H1 (cell line): ENCODE measurements around the gene CACUL1. TPM values are rescaled to one million over a fixed set of nuclear protein-coding genes. Genes with fewer than 3 reads are reported as not detected.

Source experiments
- POLR2AphosphoS5 ChIP-seq: IDR thresholded peaks from 2 replicates; pipeline ENCODE4 v1.6.1; 2011; ENCODE audit warnings: low read depth, low read length
- SP4 ChIP-seq: IDR thresholded peaks from 2 replicates; pipeline ENCODE4 v1.6.1; 2012; ENCODE audit warnings: low read length, inconsistent platforms
- TAF1 ChIP-seq: IDR thresholded peaks from 2 replicates; pipeline ENCODE4 v1.6.1; 2011; ENCODE audit warnings: mild to moderate bottlenecking, low read depth, low read length
- polyA plus RNA-seq, 7 experiments: library from polyadenylated mRNA; depleted of rRNA in 3 of 7; stranded (reverse) in 5 of 7; unstranded in 2 of 7; fragments of >200 nt in 5 of 7; fragments of 200-250 nt in 2 of 7; gene quantifications; 1 replicate in 5 of 7; 2 replicates in 1 of 7; 4 replicates in 1 of 7; pipeline versions ENCODE4 v1.2.1 to v1.2.3, GENCODE V29; 2011 to 2013; ENCODE audit warnings: missing spikeins in 2 of 7, mixed read lengths in 2 of 7
- total RNA-seq: library from RNA; stranded (reverse); fragmentation: NEBNext Ultra II Directional; extraction: Animal tissue kit (Norgen Biotek cat#: 25700); gene quantifications from 2 replicates; pipeline ENCODE4 v1.2.1, GENCODE V29; 2021
- TF ChIP-seq, protein P1 (sequence below): IDR thresholded peaks from 2 replicates; pipeline ENCODE4 v1.6.1; 2011; ENCODE audit warnings: low read depth, mild to moderate bottlenecking, low read length; ENCODE audit not compliant: insufficient read depth

CACUL1 gene
- total and polyA plus RNA-seq, 2 of the 8 experiments (the other 6 are each of a cell fraction or from before 2014, with no cell fraction given) = 6.5 to 34.2 TPM

DNA sequence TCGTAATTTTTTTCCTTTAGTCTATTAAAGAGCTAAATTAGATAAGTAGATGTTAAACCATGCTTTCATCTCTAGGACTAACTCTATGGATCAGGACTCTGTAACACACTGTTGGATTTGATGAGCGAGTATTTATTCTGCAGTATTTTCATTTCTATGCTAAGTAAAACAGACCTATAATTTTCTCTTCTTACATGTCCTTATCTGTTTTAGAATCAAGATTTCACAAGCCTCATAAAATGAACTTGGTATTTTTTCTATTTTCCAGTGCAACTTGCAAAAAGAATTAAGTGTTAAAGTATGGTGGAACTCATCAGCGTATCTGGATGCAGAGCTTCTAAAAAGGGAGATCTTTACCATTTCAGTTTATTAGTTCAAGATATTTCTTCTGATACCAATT lies 2.4 kb downstream of the CACUL1 start (continued):
- TF ChIP-seq, protein P1, sequence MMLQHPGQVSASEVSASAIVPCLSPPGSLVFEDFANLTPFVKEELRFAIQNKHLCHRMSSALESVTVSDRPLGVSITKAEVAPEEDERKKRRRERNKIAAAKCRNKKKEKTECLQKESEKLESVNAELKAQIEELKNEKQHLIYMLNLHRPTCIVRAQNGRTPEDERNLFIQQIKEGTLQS = no peak
- no peak for TF ChIP-seq TAF1
- no peak for TF ChIP-seq POLR2AphosphoS5
- no peak for TF ChIP-seq SP4
- TF ChIP-seq, all 59 proteins: peak for 0
